Spleen (tissue), 7 donors: Measurements from ENCODE around the gene RAB11A.

Experiments used
- CTCF ChIP-seq, 11 experiments: fragments of 200-600 bp in 7 of 11; fragments of 450-650 bp in 4 of 11; sonication (generic) in 4 of 11; IDR thresholded peaks in 8 of 11; conservative IDR thresholded peaks in 3 of 11; 1 replicate in 7 of 11; 2 replicates in 4 of 11; pipeline versions ENCODE4 v1.4.0 to v1.8.0; 2016 to 2021; ENCODE audit warnings: antibody characterized with exemption in 11 of 11, inconsistent platforms in 4 of 11, mild to moderate bottlenecking in 1 of 11
- POLR2A ChIP-seq, 3 donors: fragments of 450-650 bp; IDR thresholded peaks; one replicate each; pipeline ENCODE4 v1.5.1; 2017; ENCODE audit warnings: antibody characterized with exemption in 3 of 3, mild to moderate bottlenecking in 1 of 3
- donor health status: DM: no; HTN: no; CAD: no; lungs with moderate emphysema.
- donor health status: DM: no; HTN: no; CAD: no.
- donor health status: DM: no; HTN: no; CAD: no.

GRCh38 chr15:65920121-65920520 lies 50.8 kb downstream of the RAB11A start:
- TF ChIP-seq CTCF (IDR thresholded peaks at IDR 0.05 in 8 of 11, conservative IDR thresholded peaks at IDR 0.05 in 3 of 11) (no peak), POLR2A (IDR thresholded peaks at IDR 0.05) (no peak)
